Stimulated activated naive CD4-positive, alpha-beta T cell (primary cell): ENCODE results near the gene CACNA2D3.
"Not testable (repeated sequence)": the region's sequence is repeated elsewhere in the genome, so short reads cannot be mapped to it uniquely, and the experiment has no call there.

Experiments
- DNase-seq, 6 experiments: peaks; one replicate each; lab custom pipeline; 2025; lab: John Stamatoyannopoulos, UW

CACNA2D3 gene

DNA sequence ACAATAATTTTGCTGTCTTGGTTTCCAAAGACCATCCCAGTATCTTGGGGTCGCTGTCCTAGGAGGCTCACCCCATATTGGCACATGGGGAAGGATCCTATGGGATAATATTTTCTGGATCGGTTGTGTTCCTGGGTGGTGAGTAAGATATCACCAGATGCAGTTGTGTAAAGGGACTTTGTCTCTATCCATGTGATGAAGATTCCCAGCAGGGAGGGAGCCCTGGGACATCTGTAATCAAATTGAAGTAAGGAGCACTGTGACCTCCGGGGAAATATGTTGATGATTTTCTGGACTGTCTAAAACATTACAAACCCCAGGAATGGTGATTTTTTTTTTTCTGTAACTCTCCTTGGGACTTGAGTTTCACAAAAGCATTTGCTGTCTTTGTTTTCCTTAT is 841.7 kb downstream of the CACNA2D3 start:
- no peak for DNase-seq

DNA sequence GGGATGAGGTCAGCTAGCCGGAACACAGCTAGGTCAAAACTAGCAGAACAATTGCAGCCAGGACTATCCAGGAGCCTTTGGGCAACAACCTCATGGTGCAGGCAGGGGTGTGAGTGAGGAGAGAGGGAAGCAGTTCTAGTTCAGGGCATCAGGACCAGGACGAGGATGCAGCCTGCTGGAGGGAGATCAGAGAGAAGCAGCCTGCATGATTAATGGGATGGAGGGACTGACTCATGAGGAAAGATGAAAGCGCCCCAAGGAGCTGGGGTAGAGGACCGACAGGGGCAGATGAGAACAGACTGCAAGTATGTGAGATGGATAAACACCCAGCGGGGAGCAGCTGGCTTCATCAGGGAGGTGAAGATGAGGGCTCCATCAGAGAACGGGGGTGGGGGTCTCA is 843.4 kb downstream of the CACNA2D3 start:
- no peak for DNase-seq

DNA sequence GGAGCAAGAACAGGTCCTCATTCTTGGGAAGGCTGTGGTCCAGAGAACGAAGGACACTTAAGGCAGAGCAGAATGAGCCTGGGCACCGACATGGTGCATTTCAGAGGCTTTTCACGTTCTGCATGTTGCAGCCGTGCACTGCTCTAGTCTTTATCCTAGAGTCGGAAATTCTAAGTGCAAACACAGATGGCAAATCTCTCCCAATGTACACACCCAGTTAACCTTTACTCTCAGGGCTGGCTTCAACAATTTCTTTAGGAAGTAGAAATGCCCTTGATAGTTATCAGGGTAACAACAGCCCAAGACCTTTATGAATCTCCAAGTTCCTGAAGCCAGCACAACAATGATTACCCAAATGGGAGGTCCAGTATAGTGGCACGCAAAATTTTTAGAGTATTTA is 844.6 kb downstream of the CACNA2D3 start:
- DNase-seq = no peak

DNA sequence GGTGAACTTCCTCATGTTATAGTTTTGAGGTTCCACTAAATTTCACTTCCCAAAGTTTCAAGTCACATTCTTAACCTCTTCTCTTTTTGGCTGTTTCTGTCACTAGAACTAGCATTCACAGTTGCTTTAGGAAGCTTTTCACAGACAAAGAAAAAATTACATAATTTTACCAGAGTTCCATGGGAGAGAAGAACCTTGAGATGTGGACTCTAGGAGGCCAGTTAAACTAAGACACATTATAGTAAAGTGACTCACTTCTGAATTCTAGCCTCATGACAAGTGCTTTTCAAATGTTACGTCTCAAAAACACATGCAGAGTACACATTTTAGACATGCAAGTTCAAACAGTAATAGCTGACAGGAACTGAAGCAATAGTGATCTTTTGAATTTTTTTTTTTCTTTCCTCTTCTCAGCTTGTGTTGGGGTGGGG is 845.4 kb downstream of the CACNA2D3 start:
- DNase-seq = no peak

DNA sequence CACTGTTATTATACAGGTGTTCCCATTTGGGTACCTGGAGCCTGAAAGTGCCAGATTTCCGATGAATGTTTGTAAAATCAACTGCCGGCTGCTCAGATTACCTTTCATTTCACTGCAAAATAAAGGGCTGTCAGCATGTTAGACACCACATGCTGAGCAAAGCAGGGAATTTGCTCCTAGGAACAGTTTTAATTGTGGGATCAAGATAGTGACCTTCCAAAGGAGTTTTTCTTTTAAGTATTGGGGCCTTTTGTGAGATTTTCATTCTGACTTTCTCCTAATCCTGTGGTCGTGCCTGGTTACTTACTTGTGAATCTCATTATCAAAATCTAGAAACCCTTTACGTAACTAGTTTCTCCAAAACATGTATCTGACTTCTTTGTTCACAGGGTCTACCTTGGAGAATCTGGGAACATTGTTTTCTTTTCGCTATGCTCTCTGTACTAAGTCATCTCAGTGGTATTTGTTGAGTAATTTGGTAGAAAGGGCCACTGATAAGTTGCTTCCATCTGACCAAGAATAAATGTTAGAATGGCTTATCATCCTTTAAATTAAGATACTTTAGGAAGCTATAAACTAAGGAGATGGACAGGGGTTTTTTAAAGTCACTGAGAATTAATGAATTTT is 846.3 kb downstream of the CACNA2D3 start:
- DNase-seq = no peak

DNA sequence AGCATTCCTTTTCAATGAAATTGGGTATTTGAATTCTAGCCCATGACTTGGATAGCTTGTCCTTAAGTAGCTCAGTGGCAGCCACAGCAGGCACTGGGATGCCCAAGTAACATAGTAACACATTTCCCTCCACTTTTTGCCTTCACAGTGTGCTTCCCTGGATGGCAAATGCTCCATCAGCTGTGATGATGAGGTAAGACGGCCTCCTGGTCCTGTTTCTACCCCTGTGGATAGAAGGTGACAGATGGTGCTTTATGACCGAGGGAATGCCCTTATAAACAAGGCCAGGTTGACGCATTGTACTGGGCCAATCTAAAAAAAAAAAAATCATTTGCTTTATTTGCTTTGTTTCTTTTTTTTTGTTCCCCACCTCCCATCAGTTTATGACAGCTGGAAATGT is 847.3 kb downstream of the CACNA2D3 start:
- no peak for DNase-seq

DNA sequence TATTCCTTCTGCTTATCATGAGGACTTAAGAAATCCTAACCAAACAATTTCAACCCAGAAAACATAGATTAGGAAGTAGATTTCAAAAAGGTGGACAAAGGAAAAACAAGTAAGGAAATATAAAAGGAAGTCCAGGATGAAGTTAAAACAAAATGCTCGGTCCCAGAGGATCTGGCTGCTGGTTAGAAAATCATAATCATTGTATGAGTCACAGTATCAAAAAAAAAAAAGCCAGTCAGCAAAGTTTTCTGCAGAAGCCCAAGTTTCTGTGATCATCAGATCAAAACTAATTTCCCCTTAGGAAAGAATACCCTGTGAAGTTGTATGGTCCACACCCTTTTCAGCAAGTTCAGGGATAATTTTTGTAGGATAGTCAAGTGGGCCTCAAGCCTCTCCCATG is 848.5 kb downstream of the CACNA2D3 start:
- no peak for DNase-seq

DNA sequence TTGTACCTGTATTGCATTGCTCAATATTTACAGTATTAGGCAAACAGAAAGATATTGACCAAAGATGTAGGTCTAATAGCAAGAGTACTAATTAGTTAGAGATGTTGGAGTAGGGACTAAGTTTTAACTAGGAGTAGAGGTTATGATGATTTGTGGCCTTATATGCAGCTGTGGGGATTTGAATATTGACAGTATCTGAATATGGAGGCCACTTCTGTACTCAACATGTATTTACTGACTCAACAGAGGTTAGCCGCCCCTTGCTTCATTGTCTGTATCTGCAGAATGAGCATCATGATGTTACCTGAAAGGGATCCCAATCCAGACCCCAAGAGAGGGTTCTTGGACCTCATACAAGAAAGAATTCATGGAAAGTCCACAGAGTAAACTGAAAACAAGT is 855.1 kb downstream of the CACNA2D3 start:
- no peak for DNase-seq

DNA sequence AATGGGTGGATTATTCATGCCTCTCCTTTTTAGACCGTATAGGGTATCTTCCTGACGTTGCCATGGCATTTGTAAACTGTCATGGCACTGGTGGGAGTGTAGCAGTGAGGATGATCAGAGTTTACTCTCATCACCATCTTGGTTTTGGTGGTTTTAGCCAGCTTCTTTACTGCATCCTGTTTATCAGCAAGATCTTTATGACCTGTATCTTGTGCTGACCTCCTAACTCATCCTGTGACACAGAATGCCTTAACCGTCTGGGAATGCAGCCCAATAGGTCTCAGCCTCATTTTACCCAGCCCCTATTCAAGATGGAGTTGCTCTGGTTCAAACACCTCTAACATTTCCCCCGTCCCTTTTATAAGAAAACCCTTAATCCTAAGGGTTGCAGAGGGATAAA is 855.6 kb downstream of the CACNA2D3 start:
- not testable (repeated sequence) for DNase-seq

DNA sequence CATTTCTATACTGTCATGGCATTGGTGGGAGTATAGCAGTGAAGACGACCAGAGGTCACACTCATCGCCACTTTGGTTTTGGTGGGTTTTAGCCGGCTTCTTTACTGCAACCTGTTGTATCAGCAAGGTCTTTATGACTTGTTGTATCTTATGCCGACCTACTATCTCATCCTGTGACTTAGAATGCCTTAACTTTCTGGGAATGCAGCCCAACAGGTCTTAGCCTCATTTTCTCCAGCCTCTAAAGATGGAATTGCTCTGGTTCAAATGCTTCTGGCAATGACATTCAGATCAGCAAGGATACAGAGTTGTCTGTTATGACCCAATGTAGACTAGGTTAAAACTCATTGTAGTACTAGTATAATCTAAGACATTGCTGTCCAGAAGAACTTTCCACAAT is 860.5 kb downstream of the CACNA2D3 start:
- no peak for DNase-seq

DNA sequence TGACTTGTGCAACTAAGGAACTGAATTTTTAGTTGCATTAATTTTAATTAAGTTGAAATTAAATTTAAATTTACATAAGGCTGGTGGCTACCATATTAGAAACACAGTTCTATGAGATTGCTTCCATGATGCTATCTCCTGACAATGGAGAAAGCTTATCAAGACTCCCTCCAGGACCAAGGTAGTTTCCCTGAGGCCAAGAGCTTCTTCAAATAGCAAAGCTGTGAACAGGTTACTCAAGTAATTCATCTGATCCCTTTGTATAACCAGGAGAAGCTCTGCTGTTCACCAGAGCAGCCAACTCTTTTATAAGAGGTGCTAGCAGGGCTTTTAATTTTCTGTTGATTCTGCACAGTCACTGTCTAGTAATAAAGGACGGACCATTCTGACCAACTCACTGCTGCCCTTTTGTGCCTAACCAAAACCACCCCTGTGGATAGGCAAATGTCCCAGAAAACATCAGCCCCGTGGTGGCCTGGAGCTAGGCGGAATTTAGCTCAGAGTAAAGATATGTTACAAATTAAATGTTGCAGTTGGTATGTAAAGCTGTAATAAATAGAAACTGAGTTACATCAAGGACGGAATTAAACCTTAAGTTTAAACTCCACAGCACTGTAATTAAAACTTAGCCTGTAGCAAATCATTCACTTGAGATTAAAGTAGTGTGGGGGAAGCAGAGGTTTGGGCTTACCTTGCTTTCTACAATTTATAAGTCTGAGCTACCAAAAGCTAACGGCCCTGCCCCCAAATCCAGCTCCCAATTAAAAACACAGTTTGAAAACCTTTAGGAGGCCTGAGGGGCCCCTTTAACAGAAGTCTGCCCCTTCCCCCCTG is 861.1 kb downstream of the CACNA2D3 start:
- DNase-seq = no peak

DNA sequence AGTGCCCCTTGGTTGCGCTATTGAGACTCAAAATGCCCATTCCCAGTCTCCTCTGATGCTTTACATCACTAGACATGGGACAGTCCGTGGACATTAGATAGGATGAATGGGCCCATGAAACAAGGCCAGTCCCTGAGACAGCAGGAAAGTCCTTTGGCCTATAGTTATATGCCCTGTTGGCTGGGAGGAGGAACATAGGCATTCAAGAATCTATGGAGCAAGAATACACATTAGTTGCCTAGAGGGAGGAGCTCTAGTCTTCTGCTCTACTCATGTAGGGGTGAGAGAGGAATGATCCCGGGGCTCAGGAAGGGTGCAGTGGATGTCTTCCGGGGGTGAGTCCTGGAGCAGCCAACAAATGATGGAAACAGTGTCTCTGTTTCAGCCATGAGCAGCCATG is 863.5 kb downstream of the CACNA2D3 start:
- DNase-seq = no peak

DNA sequence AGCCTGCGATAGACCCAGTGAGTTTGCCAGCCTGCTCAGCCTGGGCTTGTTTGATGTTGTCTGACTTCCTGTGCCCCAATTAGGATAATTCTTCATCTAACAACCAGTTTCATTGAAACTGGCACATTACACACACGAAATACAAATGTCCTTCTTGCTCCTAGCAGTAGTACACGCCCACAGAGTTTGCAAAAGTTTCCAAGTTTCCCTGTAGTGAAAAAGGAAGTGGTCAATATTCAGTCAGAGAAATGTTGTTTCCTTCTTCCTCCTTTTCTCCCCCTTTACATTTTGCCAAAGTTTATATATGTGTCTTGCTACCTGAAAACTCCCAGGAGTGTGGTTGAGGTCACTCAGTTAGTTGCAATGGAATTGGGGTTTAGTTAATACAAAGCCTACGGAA is 863.9 kb downstream of the CACNA2D3 start:
- no peak for DNase-seq

DNA sequence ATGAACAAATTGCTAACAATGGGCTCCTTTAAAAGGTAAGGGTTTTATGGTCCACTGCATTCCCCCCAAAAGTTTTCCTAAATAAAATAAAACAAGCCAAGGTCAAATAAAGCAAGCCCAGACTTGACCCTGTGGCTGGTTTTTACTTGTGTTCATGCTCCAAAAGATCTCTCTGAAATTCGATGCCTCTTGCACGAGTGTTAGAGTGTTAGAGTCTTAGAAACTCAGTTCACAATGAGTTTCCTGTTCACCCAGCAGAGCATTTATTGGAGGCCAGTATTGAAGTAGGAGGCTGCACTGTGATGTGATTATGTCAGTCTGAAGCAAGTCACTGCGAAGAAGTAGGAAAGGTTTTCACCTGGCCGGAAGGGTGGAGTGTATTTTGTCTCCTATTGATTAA is 865.4 kb downstream of the CACNA2D3 start:
- DNase-seq = no peak

DNA sequence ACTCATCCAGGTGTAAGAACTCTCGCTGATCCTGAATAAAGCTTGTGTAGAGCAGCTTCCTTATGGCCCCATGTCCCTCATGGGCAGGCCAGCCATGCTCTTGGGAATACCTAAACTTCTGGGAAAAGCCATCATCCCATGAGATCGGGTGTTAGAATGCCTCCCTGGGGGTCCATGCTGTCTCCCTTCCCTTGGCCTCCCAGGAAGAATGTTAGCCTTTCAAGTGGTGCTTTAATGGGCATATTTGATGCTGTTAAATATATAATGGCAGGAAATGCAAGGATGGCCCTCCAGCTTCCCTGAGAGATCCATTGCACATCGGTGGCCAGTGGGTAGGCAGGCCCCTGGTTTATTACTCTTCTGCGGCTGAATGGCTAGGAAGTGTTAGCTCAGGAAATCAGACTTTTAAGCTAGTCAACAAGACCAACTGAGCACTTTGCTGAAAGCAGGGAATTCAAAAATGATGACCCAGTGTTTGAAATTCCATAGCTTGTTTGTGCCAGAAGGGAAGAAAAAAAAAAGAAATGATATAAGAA is 866.0 kb downstream of the CACNA2D3 start:
- no peak for DNase-seq

DNA sequence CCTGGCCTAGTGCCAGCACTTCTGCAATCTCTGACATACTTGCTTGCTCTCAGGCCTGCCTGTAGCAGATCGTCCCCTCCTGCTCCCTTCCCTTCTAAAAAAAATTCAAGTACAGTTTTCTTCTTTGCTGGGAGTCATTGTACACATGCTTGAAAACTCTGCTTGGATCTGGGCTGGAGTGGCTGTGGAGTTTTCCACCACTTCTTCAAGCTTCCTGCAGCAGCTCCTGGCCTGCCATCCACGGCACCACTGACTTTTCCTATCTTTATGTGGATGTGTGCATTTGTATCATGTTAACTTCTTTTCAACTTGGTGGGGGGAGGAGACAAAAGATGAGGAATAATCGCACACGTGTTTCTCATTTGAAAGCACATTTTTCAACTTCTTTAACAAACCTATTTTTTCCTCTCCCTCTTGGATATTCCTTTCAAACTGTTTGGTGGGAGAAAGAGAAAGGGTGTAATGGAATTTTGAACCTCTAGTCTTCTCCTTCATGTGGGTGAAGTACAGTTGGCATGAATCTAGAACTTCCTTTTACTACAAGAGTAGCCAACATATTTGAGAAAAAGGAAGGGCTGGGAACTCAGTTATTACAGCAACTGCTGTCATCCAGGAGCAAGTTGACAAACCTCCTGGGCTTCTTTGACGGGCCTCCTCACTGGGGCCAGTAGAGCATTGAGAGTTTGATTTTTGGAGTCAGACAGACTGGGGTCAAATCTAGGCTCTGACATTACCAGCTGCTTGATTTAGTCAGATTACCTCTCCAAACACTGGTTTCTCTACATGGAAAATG is 866.7 kb downstream of the CACNA2D3 start:
- DNase-seq = no peak

DNA sequence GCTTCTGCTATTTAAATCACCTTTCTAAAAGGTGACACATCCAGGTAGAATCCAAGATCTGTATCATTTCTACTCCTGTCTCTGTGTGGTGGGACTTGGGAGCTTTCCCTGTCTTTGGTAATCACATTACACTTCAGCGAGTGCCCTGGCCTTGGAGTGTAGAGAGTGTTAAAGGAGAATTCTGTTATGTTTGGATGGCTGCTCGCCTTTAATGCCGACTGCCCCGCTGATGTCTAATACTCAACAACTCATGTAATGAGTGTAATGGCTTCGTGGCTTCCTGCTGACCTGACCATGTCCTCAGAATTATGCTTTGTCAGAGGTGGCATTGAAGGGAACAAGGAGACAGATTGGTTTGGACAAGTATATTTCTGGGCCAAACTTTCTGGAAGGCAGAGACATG is 871.8 kb downstream of the CACNA2D3 start:
- no peak for DNase-seq

DNA sequence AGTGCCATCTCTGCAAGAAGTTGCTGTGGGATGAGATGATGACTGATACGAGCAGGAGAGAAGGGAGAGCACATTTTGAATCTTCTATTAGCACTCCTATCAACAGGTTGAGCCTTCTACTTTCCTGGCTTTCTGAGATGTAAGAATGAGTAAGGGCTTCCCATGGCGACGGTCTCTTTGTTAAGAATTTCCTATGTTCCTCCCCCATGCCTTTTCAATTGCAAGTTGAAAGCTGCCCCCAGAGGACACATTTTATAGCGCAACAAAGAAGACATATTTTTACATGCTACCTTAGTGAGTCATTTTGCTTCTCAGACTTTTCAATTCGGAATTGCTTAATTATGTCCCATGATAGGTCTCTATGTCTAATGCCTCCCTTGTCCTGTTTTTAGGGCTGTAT is 876.8 kb downstream of the CACNA2D3 start:
- no peak for DNase-seq

DNA sequence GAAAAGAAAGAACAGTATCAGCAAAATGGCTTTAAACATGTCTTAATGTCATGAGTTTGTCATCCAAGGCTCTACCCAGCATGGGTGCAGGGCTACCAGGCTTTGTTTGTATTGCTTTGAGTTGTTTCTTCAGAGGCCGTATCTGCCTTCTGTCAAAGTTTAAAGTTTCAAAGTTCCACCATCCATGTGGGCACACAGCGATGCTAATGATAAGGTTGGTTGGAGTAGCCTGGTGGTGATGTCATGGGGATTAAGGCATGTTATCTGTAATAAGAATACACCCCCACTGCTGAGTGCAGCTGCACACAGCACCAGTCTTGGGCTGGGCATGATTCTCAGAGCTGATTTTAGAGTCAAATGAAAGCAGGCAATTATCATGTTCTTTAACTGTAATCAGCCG is 877.5 kb downstream of the CACNA2D3 start:
- no peak for DNase-seq

DNA sequence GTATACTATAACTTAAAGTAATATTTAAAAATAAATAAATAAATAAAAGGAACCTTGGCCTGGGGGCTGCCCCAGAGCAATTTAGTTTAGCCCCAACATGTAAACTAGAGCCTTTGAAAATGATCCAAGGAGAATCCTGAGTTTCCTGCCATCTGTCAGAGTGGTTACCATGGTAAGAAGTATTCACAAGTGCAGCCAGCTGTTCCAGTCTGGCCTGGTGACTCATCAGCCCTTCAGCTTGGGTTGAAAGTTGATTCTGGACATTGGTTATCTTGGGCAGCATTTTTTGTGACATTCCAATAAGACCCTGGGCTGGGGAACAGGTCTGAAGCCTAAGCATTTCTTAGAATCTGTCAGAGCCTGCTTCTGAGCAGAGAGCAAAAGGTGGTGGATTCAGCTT is 878.2 kb downstream of the CACNA2D3 start:
- DNase-seq = no peak

DNA sequence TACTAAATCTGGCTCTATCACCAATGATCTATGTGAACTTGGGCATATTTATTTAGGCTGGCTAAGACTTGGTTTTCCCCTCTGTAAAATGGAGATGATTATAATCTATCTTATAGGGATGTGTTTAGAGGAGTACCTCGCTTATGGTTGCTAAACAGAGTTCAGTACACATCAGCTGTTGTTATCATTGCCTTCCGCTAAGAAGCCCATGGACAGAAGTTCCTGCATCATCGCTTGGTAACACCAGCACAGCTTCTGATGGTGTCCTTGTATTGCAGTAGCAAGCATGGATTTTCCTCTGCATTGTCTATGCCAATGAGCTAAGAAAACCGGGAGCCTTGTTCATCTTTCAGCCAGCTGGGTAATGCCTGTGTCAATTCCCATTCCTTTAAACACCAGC is 878.6 kb downstream of the CACNA2D3 start:
- no peak for DNase-seq

DNA sequence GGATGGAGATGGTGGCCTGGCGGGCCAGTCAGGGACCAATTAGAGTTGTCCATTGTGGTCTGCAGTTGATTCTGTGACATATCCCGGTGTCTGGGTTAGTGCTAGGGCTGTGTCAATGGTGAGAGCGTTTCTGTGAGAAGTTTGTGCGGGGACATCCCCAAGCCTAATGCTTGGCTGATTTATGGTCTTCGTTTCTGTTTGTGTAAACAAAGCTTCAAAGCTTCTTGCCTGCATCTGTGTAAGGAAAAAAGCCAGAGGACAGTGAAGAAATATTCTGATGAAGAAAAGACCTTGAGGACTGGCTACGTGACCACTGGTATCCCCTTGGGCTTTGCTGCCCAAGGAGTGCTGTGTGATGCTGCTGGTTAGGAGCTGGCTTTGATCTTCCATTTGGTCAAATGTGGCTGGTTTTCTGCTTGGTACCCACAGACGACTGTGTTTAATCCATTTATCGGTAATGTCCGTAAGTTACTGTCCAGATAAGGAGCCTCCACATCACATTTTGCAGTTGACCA is 880.1 kb downstream of the CACNA2D3 start:
- no peak for DNase-seq
